GM04503 (cell line): ENCODE data around the gene UBXN2A.
"Not testable (repeated sequence)": the region's sequence is repeated elsewhere in the genome, so short reads cannot be mapped to it uniquely, and the experiment has no call there.

ENCODE experiments used
- DNase-seq: peaks from one replicate; pipeline ENCODE4 v3.0.0-alpha.2; 2012; ENCODE audit warnings: low read depth

Gene UBXN2A

DNA sequence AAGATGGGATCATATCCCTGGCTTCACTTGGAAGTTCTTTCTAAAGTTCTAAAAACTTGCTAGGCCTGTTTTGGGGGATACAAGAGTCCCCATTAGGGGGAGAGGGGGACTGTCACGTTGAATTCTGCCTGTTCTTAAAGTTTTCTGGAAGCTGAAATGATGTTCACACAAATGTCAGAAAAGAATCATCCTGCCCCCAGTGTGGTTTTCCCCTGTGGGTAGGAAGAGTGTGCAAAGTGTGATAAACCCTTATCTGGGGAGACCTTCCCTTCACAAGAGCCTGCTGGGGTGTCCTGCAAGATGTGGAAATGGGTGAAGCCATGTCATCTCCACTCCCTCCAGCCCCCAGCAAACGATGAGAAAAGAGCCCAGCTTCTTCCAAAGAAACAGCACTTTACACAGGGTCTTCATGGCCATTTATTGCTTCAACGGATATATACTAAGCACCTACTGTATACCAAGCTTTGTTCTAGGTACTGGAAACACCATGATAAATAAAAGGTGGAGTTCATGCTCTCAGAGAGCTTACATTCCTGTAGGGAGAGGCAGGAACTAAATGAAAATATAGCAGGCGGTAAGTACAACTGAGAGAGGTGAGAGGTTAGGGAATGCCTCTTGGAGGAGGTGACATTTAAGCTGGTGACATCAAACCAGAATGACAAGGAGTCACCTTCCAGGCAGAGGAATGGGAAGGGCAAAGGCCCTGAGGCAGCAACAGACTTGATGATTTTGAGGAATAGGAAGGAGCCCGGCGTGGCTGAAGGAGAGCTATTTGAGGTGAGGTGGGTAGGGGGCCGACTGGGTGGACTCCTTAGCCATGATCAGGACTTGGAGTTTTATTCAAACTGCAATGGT, 71.2 kb downstream of the UBXN2A start:
- DNase-seq, result no peak

DNA sequence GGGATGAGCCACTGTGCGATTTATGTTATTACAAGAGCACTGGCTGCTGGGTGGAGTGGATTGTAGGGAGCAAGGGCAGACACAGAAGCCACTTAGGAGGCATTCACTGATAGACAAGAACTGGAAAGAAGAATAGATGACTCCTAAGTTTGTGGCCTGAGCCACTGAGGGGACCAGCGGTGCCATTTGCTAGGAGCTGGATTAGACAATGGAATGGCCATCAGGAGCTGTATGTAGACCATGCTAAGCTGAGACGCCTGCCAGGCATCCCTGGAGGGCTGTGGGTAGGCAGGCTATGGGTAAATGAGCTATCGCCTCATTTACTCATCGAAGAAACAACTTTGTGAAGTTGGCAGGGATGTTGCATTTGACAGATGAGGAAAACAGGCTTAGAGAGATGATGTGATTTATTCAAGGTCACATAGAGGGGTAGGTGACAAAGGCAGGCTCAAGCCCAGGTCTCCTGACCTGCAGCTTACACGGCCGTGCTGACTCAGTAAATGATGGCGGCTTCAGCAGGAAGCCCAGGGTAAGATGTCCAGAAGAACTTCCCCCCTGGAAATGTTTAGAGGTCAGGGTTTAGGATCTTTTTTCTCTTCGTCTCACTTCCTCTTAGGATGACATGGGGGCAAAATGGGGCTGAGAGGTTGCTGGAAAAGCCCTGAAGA, 72.4 kb downstream of the UBXN2A start:
- DNase-seq, result no peak

GRCh38 chr2:24014902-24015301, 74.6 kb downstream of the UBXN2A start:
- DNase-seq, result not testable (repeated sequence)

GRCh38 chr2:24015562-24016375, 75.5 kb downstream of the UBXN2A start:
- peak; percentile 78 for DNase-seq

- DNase-seq, result no peak
Observed at GRCh38 chr2:24016376-24016761, 76.1 kb downstream of the UBXN2A start.

DNA sequence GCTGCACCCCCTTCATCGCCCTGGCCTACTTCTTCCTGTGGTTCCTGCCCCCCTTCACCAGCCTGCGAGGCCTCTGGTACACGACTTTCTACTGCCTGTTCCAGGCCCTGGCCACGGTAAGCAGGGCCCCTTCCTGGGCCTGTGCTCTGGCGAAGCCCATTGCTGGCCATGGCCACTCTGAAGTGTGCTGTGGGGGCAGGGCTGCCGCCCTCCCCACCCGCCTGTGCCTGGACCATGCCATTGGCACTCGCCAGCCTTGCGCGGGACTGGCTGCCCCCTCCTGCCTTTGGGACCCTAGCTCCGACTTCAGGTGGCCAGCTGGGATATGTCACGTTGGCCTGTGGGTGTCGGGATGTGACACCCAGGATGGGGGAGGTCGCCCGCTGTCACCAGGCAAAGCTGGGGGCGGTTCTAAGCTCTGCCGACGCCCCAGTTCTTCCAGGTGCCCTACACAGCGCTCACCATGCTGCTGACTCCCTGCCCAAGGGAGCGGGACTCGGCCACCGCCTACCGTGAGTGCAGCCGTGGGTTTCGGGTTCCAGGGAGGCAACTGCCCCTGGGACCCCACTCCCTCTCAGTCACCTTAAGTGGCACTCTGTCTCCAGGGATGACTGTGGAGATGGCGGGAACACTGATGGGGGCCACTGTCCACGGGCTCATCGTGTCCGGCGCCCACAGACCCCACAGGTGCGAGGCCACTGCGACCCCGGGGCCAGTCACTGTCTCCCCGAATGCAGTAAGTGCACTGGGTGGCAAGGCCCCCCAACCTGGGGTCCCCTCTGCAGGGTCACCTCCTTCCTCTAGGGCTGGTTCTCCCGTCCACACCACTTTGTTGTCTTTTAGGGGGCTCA, 76.8 kb downstream of the UBXN2A start:
- no peak for DNase-seq

GRCh38 chr2:24017711-24018110, 77.4 kb downstream of the UBXN2A start:
- DNase-seq, result no peak

GRCh38 chr2:24018241-24018640, 78.0 kb downstream of the UBXN2A start:
- DNase-seq, result no peak

DNA sequence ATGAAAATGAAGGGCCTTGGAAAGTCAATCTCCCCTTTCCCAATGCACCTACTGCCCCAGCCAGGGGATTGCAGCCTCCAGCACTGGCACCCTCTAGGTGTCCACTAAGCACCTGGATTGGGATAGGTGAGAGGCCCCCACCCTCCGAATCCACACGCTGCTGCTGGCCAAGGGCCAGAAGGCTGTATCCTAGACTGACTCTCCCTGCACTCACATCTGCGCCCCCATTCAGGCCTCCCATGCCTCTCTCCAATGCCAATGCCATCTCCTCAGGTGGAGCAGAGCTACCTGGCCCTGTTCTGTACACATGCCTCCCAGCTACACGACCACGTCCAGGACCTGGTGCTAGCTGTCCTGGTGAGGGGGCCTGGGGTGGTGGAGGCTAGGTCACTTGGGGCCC, 79.5 kb downstream of the UBXN2A start:
- DNase-seq, result no peak

GRCh38 chr2:24020244-24020643, 80.0 kb downstream of the UBXN2A start:
- no peak for DNase-seq

- DNase-seq, result no peak
Observed at GRCh38 chr2:24021122-24021998, 81.1 kb downstream of the UBXN2A start.

DNA sequence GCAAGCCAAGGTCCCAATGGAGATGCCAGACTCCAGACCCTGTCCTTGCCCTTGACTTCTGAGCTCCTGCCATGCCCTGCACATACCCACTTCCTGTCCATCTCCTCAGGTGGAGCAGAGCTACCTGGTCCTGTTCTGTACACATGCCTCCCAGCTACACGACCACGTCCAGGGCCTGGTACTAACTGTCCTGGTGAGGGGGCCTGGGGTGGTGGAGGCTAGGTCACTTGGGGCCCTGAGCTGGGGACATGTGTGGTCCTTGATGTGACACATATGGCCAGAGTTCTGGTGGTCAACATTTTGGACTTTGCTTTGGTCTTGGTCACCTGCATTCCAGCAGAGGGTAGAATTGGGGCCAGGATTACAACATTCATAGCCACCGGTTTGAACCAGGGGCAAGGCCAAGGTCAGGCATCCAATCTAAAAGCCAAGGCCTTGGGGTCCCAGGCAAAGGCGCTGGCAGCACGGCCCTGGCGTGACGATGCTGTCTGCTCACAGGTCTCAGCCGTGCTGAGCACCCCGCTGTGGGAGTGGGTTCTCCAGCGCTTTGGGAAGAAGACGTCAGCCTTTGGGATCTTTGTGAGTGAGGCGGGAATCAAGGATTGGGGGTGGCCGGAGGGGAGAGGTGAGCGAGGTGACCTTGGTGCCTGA, 82.2 kb downstream of the UBXN2A start:
- DNase-seq, result no peak

GRCh38 chr2:24022975-24023575, 82.8 kb downstream of the UBXN2A start:
- DNase-seq, result no peak

- no peak for DNase-seq
Observed at GRCh38 chr2:24024018-24024417, 83.8 kb downstream of the UBXN2A start.

DNA sequence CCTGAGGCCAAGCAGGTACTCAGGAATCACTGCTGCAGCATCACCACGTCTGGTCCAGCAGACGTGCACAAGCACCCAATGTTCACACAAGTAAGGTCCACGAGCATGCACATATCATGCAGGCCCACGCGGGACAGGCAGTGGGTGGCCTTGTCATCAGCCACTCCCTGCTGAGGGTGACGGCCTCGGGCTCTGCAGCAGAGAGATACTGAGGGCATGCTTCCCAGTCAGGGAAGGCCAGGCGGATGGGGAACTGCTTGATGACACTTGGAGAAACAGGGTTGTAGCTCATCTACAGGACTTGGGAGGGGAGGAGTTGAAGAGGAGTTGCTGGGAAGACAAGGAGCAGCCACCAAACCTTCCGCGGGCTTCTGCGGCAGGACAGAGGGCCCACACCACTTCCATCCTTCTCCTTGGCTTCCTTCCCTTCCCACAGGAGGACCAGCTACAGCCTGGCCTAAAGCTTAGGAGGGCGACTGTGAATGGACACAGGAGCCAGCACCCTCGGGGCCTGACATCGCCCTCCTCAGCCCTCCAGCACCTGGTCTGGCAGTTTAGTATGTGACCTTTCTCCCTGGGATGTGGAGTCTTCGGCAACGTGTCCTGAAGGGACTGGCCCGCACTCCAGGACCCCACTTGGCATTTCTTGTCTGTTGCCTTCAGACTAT, 84.9 kb downstream of the UBXN2A start:
- DNase-seq, result no peak

DNA sequence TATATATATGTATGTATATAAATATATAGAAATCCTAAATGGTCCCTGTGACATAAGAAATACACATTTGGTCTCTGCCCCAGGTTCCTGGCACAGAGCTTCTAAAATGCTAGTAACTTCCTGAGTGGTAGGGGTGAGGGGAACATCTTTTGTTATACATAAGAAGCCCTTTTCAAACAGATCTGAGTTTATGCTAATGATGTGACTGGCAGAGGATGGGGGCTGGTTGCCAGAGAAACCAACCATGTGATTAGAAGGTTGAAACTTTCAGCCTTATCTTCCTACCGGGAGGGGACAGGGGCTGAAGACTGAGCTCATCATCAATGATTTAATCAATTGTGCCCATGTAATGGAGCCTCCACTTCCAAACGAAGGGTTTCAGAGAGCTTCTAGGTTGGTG, 86.0 kb downstream of the UBXN2A start:
- no peak for DNase-seq

DNA sequence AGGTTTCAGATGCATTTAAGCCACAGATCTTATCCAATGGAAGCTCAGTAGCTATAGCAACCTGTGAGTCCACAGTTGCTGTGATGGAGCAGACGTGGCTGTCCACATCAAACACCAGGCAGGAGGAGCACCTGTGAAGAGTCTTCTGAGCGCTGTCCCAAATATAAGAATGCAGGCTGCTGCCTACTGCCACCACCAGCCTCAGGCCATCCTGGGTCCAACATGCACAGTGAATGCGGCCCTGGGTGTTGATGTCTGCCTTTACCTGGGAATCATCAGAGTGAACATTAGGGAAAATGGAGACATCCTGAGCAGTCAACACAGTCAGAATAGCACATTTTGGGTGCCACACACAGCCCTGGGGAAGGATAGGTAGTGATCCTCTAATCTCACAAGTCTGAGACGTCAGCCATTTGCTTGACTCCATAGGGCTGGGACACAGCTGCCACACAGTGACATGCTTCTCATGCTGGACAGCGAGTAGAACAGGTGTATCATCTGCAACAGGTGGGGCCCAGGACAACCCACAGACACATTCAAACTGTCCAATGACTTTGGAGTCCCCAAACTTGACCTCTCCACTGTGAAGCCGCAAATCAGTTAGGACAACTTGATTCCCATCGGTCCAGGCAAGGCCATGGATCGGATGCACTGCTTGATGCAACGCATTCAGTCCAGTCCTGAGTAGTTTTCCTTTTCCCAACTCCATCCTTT, 98.7 kb downstream of the UBXN2A start:
- DNase-seq, result no peak

DNA sequence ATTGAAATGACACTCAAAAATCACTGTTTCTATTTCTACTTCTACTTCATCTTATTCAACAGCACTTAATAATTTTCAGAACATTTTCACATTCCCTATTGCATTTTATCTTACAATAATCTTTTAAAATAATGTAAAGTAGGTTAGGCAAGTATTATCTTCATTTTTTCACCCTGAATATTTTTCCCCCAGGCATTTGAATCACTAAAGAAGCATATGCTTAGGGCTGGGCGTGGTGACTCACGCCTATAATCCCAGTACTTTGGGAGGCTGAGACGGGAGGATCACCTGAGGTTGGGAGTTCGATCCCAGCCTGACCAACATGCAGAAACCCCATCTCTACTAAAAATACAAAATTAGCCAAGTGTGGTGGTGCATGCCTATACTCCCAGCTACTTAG, 100.2 kb downstream of the UBXN2A start:
- no peak for DNase-seq

- not testable (repeated sequence) for DNase-seq
Observed at GRCh38 chr2:24043133-24043532, 102.9 kb downstream of the UBXN2A start.
